Heart left ventricle (tissue), 13 donors: ENCODE measurements around the gene HES6.

Experiments
- CTCF ChIP-seq, 12 donors: fragments of 200-600 bp; sonication (generic) in 4 of 12; IDR thresholded peaks; one replicate each; pipeline versions ENCODE4 v1.5.0 to v1.8.0; 2018 to 2022; ENCODE audit warnings: antibody characterized with exemption in 12 of 12, mild to moderate bottlenecking in 5 of 12
- POLR2A ChIP-seq, 2 donors: fragments of 450-650 bp; IDR thresholded peaks; one replicate each; pipeline ENCODE4 v1.6.1; 2017; ENCODE audit warnings: antibody characterized with exemption in 2 of 2, mild to moderate bottlenecking in 2 of 2, moderate library complexity in 2 of 2
- donor health status: ischemic (EF 13 %, LVEDD 7.1; RV severe dilation, severe dysfunction).
- donor health status: DM: no; HTN: yes; CAD: no.
- donor health status: DM: no; HTN: no; CAD: no.
- donor health status: ischemic (EF 25% LVEDD 6.9; RV normal size, moderate dysfunction).
- donor health status: ischemic (EF 25% LVEDD 5.7; RV mildly dilated, moderate dysfunction).
- donor health status: ischemic (EF 35%, LVEDD 5.7; RV mildly dilated, moderate dysfunction).
- donor health status: nonischemic (EF 11% LVEDD 7.7; RV severe dilation, severe dysfunction).
- donor health status: DM: yes; HTN: yes; CAD: no.
- donor health status: PGD.
- donor health status: ischemic (EF 29% LVEDD 5.4; RV normal size, mild dysfunction).
- donor health status: nonischemic (EF 23%, LVEDD 6.1; RV moderate dilation, normal function).

DNA sequence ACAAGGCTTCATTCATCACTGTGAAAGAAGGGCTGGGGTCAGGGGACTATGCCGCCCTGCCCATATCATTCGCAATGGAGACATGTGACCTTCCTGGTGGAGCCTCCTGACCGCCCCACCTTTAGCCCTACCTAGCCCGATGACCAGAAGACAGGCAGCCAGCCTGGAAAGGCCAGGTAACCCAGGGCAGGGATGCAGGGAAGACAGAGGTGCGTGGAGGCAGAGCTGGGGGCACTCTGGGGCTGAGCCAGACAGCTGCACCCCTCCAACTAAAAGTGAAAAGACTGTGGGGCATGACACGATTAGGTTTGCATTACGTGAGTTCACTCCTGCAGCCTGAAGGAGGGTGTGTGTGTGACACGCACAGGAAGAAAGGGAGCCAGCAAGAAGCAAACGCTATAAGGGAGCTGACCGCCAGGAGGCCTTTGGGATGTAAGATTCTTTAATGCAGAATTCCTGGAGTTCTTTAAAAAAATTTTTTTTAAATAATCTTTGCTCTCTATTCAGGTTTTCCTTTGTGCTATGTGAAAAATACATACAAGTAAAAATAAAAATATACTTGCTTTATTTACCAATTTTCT, 3.7 kb upstream of the HES6 start:
- TF ChIP-seq POLR2A (IDR thresholded peaks at IDR 0.05): no peak
- no peak for TF ChIP-seq CTCF (IDR thresholded peaks at IDR 0.05)
